VCaP (cell line): ENCODE measurements around the gene IFT52.
A peak's percentile ranks its signal among the peaks of the same experiment; 100 is the strongest.

Experiments
- H3K27ac ChIP-seq: fragments of 450-650 bp; 2 replicates; pipeline ENCODE4 v1.5.1; 2017
- CTCF ChIP-seq: fragments of 450-650 bp; conservative IDR thresholded peaks from 2 replicates; pipeline ENCODE4 v1.5.1; 2017; ENCODE audit warnings: mild to moderate bottlenecking, moderate library complexity

Gene IFT52

GRCh38 chr20:43548273-43548880 is 42.4 kb upstream of the IFT52 start:
- no peak for TF ChIP-seq CTCF
- no peak overlapping the region for H3K27ac ChIP-seq

- no peak overlapping the region for H3K27ac ChIP-seq
- no peak for TF ChIP-seq CTCF
Observed at GRCh38 chr20:43549416-43550065, 41.2 kb upstream of the IFT52 start.

- H3K27ac ChIP-seq: no peak overlapping the region
- no peak for TF ChIP-seq CTCF
Observed at GRCh38 chr20:43550456-43550855, 40.3 kb upstream of the IFT52 start.

- H3K27ac ChIP-seq: no peak overlapping the region
- no peak for TF ChIP-seq CTCF
Observed at GRCh38 chr20:43554369-43554768, 36.4 kb upstream of the IFT52 start.

- TF ChIP-seq CTCF: no peak
Observed at GRCh38 chr20:43558412-43559146, 32.2 kb upstream of the IFT52 start, which contains the start of gene SGK2. SGK2 (plus strand) TSS chr20:43559027; CDS start chr20:43566496, 7,469 bp downstream.

GRCh38 chr20:43559147-43559987 is 31.4 kb upstream of the IFT52 start:
- TF ChIP-seq CTCF: no peak
- H3K27ac ChIP-seq: peak overlapping the region; percentile 84

More at GRCh38 chr20:43558412-43559146, 32.2 kb upstream of the IFT52 start, which contains the start of gene SGK2:
- peak within 1 kb of the TSS; percentile 84 for H3K27ac ChIP-seq

- H3K27ac ChIP-seq: no peak overlapping the region
- no peak for TF ChIP-seq CTCF
Observed at GRCh38 chr20:43560974-43561373, 29.8 kb upstream of the IFT52 start.
